GM18951 (cell line): ENCODE data around the gene KRTAP3-3.

Experiments used
- POLR2A ChIP-seq: IDR thresholded peaks from 4 replicates; pipeline ENCODE4 v1.6.1; 2011; ENCODE audit warnings: mild to moderate bottlenecking; ENCODE audit not compliant: insufficient read length, insufficient read depth; ENCODE audit errors: extremely low read depth
- in situ Hi-C: fragments of 300-500 bp; cut with MboI; formaldehyde crosslinking; loops from one replicate; pipeline ENCODE4 v1.12.0; 2022; ENCODE audit warnings: low sequenced_read_pairs, mixed read lengths, inconsistent platforms; ENCODE audit not compliant: unreplicated experiment

The KRTAP3-3 gene

GRCh38 chr17:40962059-40962561 is 31.9 kb downstream of the KRTAP3-3 start:
- in situ Hi-C loops, result no loop called here
- TF ChIP-seq POLR2A, result no peak

- TF ChIP-seq POLR2A, result no peak
- in situ Hi-C loops, result no loop called here
Observed at GRCh38 chr17:40961591-40961990, 32.4 kb downstream of the KRTAP3-3 start.

- in situ Hi-C loops, result no loop called here
- TF ChIP-seq POLR2A, result no peak
Observed at GRCh38 chr17:40960144-40960543, 33.8 kb downstream of the KRTAP3-3 start.

- in situ Hi-C loops, result no loop called here
- TF ChIP-seq POLR2A, result no peak
Observed at GRCh38 chr17:40958086-40958953, 35.6 kb downstream of the KRTAP3-3 start.

- TF ChIP-seq POLR2A, result no peak
- in situ Hi-C loops, result no loop called here
Observed at GRCh38 chr17:40956401-40957254, 37.3 kb downstream of the KRTAP3-3 start.

- TF ChIP-seq POLR2A, result no peak
- in situ Hi-C loops, result no loop called here
Observed at GRCh38 chr17:40953881-40954280, 40.1 kb downstream of the KRTAP3-3 start.

- no peak for TF ChIP-seq POLR2A
- in situ Hi-C loops, result no loop called here
Observed at GRCh38 chr17:40952661-40953060, 41.3 kb downstream of the KRTAP3-3 start.

- no peak for TF ChIP-seq POLR2A
- in situ Hi-C loops, result no loop called here
Observed at GRCh38 chr17:40952154-40952553, 41.8 kb downstream of the KRTAP3-3 start.

GRCh38 chr17:40951011-40951622 is 42.8 kb downstream of the KRTAP3-3 start:
- no peak for TF ChIP-seq POLR2A
- in situ Hi-C loops, result no loop called here

- TF ChIP-seq POLR2A, result no peak
- in situ Hi-C loops, result no loop called here
Observed at GRCh38 chr17:40950176-40950575, 43.8 kb downstream of the KRTAP3-3 start.

GRCh38 chr17:40949418-40949817 is 44.5 kb downstream of the KRTAP3-3 start:
- in situ Hi-C loops, result no loop called here
- no peak for TF ChIP-seq POLR2A

- in situ Hi-C loops, result no loop called here
- no peak for TF ChIP-seq POLR2A
Observed at GRCh38 chr17:40947929-40948328, 46.0 kb downstream of the KRTAP3-3 start.

GRCh38 chr17:40945414-40945813 is 48.5 kb downstream of the KRTAP3-3 start:
- in situ Hi-C loops, result no loop called here
- no peak for TF ChIP-seq POLR2A
